ENCODE measurements around the gene METTL27. TPM values are rescaled to one million over a fixed set of nuclear protein-coding genes. Genes with fewer than 3 reads are reported as not detected.

The METTL27 gene
- total and polyA plus RNA-seq, 8 donors = 0.80 to 4.8 (median 2.0) TPM; not detected in 4

DNA sequence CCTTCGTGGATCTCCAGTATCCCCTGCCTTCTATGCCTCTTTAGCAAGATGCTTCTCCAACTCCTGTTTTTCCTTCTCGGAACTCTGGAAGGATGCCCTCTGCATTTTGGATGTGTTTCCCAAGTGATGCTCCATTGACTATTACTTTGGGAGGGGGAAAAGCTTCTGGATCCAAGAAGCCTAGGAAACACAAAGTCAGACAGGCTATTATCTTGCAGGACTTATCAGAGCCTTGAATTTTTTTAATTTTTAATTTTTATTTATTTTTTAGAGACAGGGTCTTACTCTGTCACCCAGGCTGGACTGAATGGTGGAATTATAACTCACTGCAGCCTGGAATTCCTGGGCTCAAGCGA, 39.7 kb upstream of the METTL27 start:
- no peaks in the 10 kb centered on the region for H3K9me3 ChIP-seq
- no peak overlapping the region for H3K27ac ChIP-seq
- H3K36me3 ChIP-seq = no peaks in the 10 kb centered on the region
- TF ChIP-seq POLR2AphosphoS5 (IDR thresholded peaks at IDR 0.05) = no peak
- TF ChIP-seq, protein P1, sequence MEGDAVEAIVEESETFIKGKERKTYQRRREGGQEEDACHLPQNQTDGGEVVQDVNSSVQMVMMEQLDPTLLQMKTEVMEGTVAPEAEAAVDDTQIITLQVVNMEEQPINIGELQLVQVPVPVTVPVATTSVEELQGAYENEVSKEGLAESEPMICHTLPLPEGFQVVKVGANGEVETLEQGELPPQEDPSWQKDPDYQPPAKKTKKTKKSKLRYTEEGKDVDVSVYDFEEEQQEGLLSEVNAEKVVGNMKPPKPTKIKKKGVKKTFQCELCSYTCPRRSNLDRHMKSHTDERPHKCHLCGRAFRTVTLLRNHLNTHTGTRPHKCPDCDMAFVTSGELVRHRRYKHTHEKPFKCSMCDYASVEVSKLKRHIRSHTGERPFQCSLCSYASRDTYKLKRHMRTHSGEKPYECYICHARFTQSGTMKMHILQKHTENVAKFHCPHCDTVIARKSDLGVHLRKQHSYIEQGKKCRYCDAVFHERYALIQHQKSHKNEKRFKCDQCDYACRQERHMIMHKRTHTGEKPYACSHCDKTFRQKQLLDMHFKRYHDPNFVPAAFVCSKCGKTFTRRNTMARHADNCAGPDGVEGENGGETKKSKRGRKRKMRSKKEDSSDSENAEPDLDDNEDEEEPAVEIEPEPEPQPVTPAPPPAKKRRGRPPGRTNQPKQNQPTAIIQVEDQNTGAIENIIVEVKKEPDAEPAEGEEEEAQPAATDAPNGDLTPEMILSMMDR (IDR thresholded peaks at IDR 0.05) = no peak
- no peak for TF ChIP-seq POLR2A (IDR thresholded peaks at IDR 0.05)
- H3K4me1 ChIP-seq = peaks cover 31 to 41% (median 39%) of the 10 kb centered on the region in 4 donors
- WGBS, 5 donors = 72 to 91% (median 84%) methylated on average over 3 of the region's 3 CpGs
- no peak for DNase-seq
- H3K27me3 ChIP-seq = peaks cover 0 to 32% (median 0%) of the 10 kb centered on the region in 3 donors
- intact Hi-C loops (cut with DNase I; ENCODE audit: low total_unique reads) = no loop called here
- no peak overlapping the region for H3K4me3 ChIP-seq

DNA sequence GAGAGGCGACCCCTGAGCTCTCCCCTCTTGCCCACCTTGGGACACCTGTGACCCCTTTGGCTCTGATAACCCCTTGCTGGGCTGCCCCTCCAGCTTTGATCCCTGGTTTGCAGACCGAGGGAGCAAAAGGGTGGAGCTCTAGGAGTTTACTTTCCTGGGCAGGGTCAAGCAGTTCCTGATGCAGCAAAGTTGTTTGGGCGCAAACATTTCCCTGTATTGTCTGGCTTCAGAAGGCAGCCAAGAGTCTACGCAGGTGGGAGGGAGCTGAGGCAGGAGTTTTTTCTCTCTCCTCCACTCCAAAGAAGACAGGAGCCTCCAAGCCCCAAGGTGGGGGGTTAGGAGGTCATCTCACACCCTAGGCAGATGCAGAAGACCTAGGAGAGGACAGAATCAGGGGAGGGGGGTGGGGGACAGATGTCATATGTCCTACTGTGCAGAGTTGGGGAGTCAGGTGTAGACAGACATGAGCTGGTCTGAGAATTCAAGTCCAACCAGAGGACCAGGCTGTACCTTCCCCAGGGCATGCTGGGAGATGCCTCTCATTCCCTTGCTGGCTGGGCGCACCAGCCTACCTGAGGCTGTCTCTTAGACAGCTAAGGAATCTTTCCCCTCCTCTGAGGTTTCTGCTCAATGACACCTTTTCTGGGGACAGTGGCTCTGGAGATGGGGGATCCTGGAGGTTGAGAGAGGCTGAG, 39.2 kb upstream of the METTL27 start:
- no peak overlapping the region for H3K4me3 ChIP-seq
- 25 to 49% (median 34%) methylated on average over 5 of the region's 5 CpGs for WGBS, 5 donors
- no peaks in the 10 kb centered on the region for H3K9me3 ChIP-seq
- H3K4me1 ChIP-seq = peaks cover 25 to 35% (median 34%) of the 10 kb centered on the region in 4 donors
- H3K27me3 ChIP-seq = peaks cover 0 to 27% (median 0%) of the 10 kb centered on the region in 3 donors
- peak overlapping the region in 4 of 5 donors; percentile 31 to 59 (median 52) for H3K27ac ChIP-seq
- TF ChIP-seq, protein P1 (IDR thresholded peaks at IDR 0.05) = no peak
- no peak for TF ChIP-seq POLR2AphosphoS5 (IDR thresholded peaks at IDR 0.05)
- no peak for TF ChIP-seq POLR2A (IDR thresholded peaks at IDR 0.05)
- TF ChIP-seq EP300 (IDR thresholded peaks at IDR 0.05) = no peak
- peak in 1 of 2 donors; percentile 73 for DNase-seq
- no peaks in the 10 kb centered on the region for H3K36me3 ChIP-seq
- intact Hi-C loops (cut with DNase I; ENCODE audit: low total_unique reads) = no loop called here

DNA sequence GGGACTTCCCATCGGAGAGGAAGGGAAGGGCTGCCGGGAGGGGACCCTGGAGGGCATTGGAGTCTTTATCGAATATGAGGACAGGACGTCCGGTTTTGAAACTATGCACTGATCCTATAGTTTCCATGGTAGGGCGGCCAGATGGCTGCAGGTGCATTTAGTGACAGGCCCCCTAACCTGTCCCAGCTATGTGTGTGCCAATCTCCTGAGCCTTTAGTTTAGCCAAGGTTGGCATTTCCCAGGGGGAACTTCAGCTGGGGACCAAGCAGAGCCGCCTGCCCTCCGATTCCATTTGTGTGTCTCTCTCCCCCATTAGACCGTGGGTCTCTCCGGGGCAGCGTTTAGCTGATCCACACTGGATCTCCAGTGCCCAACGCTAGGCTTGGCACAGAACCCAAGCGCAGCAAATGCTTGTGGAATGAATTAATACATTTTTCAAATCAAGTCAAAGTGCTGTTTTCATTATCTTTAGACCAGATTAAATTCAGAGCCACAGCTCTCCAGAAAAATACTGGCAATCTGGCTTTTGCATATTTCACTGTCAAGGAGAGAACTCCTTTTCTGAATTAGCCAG, 38.5 kb upstream of the METTL27 start:
- H3K9me3 ChIP-seq = no peaks in the 10 kb centered on the region
- intact Hi-C loops (cut with DNase I; ENCODE audit: low total_unique reads) = no loop called here
- H3K4me3 ChIP-seq = no peak overlapping the region
- peaks cover 0 to 21% (median 0%) of the 10 kb centered on the region in 3 donors for H3K27me3 ChIP-seq
- TF ChIP-seq EP300 (IDR thresholded peaks at IDR 0.05) (no peak), POLR2A (IDR thresholded peaks at IDR 0.05) (no peak), POLR2AphosphoS5 (IDR thresholded peaks at IDR 0.05) (no peak)
- TF ChIP-seq, protein P1 (IDR thresholded peaks at IDR 0.05) = no peak
- no peaks in the 10 kb centered on the region for H3K36me3 ChIP-seq
- WGBS, 5 donors = 40 to 52% (median 47%) methylated on average over 13 of the region's 13 CpGs
- DNase-seq = no peak
- H3K27ac ChIP-seq = peak overlapping the region in 4 of 5 donors; percentile 31 to 59 (median 52)
- peaks cover 20 to 29% (median 28%) of the 10 kb centered on the region in 4 donors for H3K4me1 ChIP-seq

DNA sequence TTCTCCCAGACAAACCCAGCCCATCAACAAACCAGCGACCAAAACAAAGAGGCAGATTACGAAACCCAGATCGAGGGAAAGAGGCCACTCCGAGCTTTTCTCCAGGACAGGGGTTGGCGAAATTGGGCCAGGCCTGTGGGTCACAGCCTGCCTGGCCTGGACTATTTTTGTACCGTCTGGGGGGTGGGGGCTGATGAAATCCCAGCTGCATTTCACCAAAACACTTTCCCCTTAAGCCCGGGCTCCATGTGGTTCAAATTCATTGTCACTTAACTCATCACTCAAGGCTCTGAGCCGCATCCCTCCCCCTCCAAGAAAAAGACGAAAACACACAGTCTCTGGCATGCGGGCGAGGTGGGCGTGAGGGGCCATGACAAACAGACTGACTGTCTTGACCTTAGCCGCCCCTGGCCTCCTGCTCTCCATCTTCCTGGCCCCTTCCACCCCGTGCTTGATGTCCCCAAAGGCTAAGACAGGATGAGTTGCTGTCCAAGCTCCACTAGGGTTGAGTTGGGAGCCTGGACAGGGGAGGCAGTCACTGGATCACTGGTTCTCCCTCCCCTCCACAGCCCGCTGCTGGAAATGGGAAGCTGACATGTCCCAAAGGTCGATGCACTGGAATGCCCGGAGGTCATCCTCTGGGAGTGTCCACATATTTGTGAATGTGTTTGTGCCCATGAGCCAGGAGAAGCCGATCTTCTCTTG, 37.8 kb upstream of the METTL27 start:
- H3K36me3 ChIP-seq = no peaks in the 10 kb centered on the region
- TF ChIP-seq EP300 (IDR thresholded peaks at IDR 0.05) (no peak), POLR2AphosphoS5 (IDR thresholded peaks at IDR 0.05) (peak in 1 of 3 donors; percentile 17), POLR2A (IDR thresholded peaks at IDR 0.05) (no peak)
- TF ChIP-seq, protein P1 (IDR thresholded peaks at IDR 0.05) = no peak
- peak overlapping the region in 4 of 5 donors; percentile 31 to 59 (median 52) for H3K27ac ChIP-seq
- peaks cover 20 to 28% (median 27%) of the 10 kb centered on the region in 4 donors for H3K4me1 ChIP-seq
- H3K4me3 ChIP-seq = no peak overlapping the region
- intact Hi-C loops (cut with DNase I; ENCODE audit: low total_unique reads) = no loop called here
- H3K9me3 ChIP-seq = no peaks in the 10 kb centered on the region
- H3K27me3 ChIP-seq = peaks cover 0 to 21% (median 0%) of the 10 kb centered on the region in 3 donors
- 54 to 71% (median 68%) methylated on average over 16 to 18 of the region's 18 CpGs for WGBS, 5 donors
- DNase-seq = peak in 1 of 2 donors; percentile 30

Measured in stomach (tissue), 9 donors.